M059J (cell line): Measurements from ENCODE around the gene CRELD2. TPM values are rescaled to one million over a fixed set of nuclear protein-coding genes. Genes with fewer than 3 reads are reported as not detected.

Experiments used
- DNase-seq: peaks from one replicate; pipeline ENCODE4 v3.0.0-alpha.2; 2012; ENCODE audit warnings: low read depth
- total RNA-seq: library from RNA; depleted of rRNA; stranded (reverse); fragments of >200 nt; shearing (Covaris generic); gene quantifications from 2 replicates; pipeline ENCODE4 v1.2.3, GENCODE V29; 2014

CRELD2 gene
- total RNA-seq, 1 experiment from 2014 or later, result 83.7 TPM

DNA sequence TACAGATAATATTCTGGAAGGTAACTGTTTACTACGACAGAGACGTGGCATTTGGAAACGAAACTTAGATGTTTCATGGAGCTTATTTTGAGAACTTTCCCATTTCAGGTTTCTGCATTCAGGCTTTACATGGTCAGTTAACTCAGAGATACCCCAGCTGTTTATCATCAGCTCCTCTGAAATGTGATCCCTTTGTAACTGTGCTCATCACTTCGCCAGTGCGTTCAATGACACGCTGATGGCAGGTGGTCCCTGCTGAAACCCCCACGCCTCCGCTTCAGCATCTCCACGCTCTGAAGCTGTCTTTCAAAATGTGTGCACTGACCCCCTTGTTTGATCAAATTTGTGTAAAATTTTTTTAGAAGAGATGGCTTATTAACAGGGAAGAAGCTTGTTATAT is 30.7 kb upstream of the CRELD2 start:
- DNase-seq, result no peak

DNA sequence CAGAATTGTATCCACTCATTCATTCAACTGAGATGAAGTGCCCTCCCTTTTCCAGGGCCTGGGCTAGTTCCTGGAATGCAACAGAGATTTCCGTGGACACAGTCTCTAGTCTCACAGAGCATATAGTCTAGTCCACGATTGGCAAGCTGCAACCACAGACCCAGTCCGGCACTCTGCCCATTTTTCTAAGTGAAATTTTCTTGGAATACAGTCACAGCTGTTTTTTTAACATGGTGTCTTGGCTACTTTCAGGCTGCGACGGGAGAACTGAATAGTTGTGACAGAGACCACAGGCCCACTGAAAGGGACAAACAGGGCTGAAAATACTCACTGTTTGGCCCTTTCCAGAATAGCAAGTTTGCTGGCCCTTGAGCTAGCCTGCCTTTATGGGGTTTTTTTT is 29.4 kb upstream of the CRELD2 start:
- DNase-seq, result no peak

DNA sequence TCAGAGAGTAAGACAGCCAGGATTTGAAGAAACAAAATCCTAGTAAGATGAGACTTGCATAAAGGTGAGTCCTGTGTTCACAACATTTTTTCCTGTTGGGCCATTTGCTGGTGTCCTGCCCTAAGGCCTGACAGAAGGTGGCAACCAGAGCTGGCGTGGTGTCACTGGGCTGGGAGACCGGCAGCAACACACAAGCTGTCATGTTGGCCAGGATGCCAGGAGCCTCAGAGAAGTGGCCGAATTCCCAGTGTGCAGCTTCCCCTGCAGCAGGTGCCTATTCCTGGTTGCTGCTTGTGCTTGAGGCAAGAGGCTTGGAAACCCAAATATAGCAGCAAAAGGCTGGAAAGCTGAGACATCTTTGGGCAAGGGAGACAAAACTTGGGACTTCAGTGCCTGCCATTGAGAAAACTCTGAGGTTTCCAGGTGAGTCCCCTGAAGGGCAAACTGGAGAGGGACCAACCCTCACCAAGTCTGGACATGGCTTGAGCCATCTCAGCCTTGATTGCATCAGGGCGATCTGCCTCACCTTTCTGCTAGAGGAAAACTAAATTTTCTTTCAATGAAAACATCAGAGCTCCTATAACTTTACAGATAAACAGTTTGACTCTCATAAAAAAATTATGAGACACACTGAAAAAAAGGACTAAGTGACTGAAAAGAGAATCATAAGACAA is 26.1 kb upstream of the CRELD2 start:
- DNase-seq, result no peak

DNA sequence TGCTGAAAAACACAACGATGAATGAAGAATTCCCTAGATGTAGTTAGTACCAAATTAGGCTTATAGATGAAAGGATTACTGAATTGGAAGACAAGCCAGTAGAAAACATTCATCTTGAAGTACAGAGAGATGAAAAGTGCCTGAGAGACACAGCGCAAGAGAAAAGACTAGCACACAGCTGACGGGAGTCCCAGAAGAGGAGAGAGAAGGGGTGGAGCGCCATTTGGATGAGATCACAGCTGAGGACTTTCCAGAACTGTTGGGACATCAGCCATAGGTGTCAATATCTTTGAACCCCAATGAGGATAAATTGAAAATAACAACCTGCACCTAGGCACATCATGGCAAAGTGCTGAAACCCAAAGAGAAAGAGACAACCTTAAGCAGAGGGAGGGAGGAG is 25.4 kb upstream of the CRELD2 start:
- no peak for DNase-seq

DNA sequence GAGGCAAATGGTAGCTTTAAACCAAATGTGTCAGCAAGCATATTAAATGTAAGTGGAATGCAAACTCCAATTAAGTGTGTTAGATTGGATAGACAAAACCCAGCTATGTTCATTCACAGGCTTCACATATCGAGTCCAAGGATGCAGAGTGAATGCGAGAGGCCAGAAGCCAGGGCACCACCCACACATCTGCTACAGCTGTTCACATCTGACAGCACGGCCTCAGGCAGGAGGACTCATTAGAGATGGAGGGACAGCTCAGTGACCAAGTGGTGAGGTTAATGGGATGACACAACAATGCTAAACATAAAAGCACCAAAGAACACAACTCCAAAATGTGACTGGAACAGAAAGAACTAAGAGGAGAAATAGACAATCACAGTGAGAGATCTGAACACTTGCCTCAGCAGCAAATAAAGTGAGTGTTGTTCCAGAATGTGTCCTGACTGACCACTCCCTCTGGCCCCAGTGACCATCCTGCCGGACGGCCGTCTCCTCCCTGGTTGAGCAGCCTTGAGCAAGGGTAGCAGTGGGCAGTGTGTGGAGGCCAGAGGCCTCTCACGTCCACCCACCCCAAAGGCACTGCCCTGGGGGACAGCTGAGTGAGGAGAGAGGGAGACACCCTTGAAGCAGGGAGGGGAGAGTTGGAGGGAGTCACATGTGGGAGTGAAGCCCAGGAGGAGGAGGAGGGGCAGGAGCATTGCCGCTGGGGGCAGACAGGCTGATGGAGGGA is 23.9 kb upstream of the CRELD2 start:
- DNase-seq, result peak; percentile 9

DNA sequence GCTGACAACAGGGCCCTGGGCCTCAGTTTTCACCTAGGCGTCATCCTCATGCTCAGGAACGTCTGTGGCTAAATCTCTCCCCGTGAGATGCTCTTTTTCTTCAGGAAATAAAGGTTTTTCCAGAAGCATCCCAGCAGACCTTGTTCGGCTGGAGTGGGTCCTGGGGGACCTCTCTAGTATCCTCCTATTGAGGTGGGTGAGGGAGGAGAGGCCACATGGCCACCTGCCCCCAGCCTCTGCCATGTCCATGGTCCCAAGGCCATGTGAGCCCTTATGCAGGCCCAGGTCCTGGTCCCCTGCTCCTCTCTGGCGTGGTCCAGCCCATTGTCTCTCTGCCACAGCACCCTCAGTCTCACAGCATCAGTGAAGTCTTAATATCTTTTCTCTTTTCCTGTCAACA is 22.2 kb upstream of the CRELD2 start:
- DNase-seq, result no peak

DNA sequence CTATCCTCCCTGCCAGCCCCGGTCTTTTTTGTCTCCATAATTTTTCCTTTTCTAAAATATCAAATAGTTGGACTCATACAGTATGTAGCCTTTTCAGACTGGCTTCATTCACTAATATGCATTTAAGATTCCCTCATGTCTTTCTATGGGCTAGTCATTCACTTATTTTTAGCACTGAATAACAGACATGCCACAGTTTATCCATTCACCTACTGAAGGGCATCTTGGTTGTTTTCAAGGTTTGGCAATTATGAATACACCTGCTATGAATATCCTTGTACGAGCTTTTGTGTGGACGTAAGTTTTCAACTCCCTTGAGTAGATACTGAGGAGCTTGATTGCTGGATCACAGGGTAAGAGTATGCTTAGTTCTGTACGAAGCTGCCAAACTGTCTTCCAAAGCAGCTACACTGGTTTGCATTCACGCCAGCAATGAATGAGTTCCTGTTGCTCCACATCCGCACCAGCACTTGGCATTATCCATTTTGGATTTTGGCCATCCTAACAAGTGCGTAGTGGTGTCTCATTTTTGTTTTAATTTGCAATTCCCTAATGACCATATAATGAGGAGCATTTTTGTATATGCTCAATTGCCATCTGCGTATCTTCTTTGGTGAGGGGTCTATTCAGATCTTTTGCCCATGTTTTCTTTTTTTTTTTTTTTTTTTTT is 21.3 kb upstream of the CRELD2 start:
- DNase-seq, result no peak

DNA sequence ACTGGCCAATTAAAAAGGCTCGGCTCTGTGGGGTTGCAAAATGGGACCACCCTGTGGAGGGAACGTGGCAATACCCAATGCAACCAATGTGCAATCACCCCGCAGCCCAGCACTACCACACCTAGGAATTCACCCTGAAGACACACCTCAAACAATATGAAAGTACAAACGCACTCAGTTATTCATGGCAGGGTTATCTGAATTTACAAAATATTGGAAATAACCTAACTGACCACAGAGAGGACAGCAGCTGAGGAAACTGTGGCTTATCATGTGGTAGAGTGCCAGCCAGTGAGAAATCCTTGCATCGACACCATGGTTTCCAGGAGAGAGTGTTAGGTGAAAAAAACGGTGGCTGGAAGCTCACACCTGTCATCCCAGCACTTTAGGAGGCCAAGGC is 18.9 kb upstream of the CRELD2 start:
- DNase-seq, result no peak

DNA sequence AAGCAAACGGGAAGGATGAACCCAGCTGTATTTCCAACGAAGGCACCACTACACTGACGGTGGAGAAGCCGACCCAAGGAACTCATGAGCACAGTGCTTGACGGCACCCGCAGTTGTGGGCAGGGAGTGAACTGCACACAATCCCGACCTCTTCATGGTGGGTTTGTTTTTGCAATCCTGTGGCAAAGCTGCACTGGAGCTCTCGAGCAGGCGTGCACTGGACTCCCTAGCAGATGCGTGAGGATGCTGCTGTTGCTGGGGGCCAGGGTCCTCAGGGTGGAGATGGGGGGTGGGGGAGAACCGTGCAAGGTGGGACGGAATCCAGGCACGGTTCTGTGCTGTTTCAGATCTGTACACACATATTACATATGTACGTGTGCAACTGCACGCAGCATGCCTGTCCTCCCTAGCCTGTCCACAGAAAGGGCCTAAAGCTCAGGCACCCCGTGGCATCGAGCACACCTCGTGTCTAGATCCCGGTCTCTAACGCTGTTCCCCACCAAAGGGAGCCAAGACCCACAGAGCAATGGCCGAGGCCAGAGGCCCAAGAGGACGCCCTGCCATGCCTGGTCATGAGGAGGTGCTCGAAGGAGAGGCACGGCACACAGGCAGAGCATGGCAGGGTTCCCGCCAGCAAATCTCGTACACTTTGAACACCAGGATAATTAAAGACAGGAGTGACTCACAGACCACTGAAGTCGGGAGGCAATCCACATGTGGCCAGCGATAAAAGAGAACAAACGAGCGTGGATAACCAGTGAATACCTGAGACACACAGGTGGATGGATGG is 17.8 kb upstream of the CRELD2 start:
- DNase-seq, result no peak

DNA sequence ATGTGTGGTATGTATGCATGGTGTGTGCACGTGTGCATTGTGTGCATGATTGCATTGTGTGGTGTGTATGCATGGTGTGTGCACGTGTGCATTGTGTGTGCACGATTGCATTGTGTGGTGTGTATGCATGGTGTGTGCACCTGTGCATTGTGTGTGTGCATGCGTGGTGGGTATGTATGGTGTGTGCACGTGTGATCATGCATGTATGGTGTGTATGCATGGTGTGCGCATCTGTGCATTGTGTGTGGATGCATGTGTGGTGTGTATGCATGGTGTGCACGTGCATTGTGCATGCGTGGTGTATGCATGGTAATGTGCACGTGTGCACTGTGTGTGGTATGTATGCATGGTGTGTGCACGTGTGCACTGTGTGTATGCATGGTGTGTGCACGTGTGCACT is 17.0 kb upstream of the CRELD2 start:
- DNase-seq, result no peak

DNA sequence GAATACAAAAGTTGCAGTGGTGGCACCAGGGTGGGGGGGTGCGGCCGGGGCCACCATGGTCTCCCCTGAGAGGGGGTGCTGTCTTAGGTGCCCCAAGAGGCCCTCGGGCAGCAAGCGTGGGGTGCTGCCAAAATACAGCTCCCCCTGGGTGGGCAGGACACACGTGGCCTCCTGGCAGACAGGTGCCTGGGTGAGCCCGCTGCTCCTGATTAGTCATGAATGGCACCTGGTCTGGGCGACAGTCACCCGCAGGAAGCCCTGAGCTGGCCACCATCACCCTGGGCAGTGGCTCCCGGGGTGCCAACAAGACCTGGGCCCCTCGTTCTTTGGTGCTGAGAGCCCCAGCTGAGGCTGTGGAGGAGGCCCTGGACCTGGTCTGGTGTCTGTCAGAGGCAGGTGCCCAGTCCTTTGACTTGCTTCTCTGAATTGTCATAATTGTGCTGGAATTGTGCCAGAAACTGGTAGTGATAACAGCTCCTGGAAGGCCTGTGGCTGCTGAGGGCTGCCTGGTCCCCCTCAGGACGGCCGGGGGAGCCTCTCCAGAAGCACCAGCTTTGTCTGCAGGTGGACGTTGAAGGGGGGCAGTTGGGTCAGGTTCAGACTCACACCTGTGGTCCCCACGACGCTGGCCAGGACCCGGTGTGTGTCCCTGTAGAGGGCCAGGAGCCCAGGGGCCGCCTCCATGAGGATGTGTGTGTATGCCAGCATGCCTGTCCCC is 15.0 kb upstream of the CRELD2 start:
- DNase-seq, result no peak

DNA sequence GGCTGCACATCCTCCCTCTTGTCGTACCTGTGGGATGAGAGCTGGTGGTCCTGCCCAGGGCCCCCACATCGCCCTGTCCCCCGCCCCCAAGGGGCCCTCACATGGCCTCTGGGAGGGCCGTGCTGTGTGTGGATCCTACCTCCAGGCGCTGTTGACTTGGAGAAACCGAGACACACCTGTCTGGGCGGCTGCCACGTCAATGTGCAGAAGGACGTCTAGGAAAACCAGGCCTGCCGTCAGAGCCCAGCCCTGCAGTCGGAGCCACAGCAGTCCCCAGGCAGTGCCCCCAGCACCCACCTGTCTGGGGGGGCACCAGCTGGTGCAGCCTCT is 14.4 kb upstream of the CRELD2 start:
- DNase-seq, result no peak

DNA sequence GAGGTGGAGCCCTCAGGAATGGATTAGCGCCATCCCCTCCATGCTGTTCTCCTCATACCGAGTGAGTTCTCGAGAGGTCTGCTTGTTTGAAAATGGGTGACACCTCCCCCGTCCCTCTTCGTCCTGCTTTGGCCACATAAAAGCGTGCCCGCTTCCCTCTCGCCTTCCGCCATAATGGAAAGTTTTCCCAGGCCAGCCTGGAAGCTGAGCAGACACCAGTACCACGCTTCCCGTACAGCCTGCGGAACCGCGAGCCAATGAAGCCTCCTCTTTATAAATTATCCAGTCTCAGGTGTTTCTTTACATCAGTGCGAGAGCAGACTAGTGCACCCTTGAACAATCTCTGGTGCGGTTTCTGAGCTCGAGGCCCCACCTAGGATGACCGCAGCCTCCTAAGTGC is 13.0 kb upstream of the CRELD2 start:
- DNase-seq, result no peak

DNA sequence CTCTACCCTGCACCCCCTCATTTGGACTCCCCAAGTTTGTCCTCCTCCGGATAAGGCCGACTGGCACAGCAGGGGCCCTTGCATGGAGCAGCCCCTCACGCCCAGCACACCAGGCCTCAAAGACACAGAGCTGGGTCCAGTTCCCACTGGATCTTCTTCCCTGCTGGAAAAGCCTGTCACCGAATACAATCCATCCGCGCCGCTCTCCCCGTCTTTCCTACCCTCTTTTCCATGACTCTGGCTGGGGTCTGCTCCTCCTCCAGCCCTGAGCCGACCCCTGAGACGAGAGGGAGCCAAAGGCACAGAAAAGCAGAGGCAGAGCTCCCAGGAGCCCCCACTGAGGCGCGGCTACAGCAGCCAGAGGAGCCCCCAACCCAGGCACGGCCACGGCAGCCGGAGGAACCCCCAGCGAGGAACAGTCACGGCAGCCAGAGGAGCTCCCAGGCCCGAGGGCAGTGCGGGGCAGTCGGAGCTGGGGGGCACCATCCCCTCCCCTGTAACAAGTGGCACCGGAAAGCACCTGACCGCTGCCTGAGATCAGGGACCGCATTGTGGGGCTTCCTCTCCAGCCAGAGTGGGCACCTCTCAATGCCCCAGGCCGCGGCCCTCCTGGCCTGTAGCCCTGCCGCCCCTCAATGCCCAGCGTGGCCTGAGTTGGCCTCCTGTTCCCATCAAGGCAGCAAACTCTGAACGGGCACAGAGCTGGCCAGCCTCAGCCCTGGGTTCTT is 12.2 kb upstream of the CRELD2 start:
- DNase-seq, result no peak

DNA sequence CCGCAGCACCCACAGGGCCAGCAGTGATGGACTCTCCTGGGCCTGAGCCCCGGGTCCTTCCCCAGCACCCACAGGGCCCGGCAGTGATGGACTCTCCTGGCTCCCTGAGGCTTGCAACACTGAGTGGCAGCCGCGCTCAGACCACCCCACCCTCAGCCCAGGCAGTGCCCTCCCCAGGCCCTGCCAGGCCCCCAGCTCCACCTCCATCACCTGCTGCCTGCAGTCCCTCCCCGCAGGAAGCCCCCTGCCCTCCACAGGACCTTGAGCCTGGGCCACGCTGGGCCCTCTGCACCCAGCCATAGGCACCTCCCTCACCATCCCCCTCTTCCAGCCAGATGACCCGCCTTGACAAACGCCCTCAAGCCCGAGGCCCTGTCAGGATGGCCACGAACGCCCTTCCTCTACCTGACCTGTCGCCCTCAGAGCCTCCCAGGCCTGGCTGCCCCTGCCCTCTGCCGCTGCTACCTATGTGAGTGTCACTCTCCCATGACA is 11.6 kb upstream of the CRELD2 start:
- no peak for DNase-seq

DNA sequence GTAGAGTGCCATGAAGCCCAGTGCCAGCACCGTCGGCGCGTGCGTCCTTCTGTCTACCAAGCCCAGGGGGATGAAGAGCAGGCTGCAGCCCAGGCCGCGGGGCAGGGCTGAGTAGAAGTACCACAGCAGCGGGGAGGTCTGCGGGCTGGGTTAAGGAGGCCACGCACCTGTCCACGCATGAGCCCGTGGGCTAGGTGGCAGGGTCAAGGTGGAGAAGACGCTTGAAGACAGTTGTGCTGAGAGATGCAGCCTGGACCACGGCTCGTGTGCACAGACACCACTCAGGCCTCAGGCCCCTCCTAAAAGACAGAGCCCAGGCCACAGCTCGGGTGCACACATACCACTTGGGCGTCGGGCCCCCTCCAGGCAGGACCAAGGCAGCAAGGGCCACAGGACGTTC is 10.6 kb upstream of the CRELD2 start:
- no peak for DNase-seq

DNA sequence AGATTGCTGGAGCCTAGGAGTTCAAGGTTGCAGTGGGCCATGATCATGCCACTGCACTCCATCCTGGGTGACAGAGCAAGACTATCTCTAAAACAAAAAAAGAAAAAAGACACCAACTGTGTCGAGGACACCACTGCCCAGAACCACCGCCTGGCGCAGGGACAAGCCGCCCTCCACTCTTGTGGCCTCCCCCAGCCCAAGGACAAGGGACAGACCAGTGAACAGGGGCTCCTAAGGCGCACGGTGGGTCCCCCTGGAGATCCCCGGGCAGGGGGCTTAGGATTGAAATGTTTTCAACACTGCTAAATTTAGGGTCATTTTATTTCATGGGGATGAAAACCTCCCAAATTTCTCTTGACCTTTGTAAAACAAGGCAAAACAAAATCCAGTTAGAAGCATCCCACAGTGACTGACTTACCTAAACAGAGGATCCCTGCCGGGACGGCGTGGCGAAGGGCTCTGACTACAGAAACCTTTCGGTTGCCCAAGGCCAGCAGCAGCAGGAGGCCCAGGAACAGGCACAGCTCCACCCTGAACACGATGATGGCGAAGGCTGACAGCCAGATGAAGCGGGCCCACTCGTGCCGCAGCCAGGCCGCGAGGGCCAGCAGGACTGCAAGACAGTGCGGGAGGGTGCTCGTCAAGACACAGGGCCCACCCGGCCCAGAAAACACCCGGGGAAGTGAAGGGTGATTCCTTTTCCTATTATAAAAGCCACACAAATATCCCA is 8.8 kb upstream of the CRELD2 start:
- DNase-seq, result no peak

DNA sequence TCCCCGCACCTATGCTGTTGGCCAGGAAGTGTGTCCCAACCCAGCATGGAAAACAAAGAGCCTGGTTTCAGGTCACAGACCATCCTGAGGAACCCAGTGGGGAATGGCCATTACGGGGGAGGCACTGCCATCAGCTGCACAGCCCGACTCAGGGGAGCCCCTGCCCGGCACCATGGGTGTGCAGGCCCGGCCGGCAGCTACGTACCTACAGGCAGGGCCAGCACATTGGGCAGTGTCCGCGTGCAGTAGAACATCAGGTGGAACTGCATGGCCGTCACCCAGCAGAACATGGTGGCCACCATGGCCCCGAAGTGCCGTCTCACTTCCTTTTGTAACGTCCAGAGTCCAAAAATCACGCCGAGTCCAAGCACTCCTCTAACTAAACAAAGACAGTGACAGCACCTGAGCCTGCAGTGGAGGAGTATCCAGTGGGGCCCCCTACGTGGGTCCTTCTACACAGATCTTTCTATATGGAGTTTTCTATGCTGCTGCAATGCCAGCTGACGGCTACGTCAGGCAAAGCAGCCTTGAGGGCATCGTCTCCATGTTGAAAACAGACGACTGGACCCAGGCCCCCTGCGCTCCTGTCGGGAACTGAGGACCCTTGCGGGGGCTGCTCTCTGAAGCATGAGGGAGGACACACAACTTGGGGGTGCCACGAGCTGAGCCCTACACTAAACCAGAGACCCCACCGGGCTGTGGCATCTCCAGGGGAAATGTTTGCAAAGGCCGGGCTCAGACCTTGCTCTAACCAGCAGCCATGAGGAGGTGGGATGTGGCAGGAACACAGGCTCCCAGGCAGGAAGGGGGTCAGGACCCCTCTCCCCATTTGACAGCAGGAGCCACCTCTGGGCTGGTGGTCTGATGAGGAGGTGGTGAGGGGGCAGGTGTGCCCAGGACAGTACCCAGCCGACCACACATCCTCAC is 7.9 kb upstream of the CRELD2 start:
- no peak for DNase-seq
